ENCODE data around the gene ELMO1. TPM values are rescaled to one million over a fixed set of nuclear protein-coding genes. Genes with fewer than 3 reads are reported as not detected.
A peak's percentile ranks its signal among the peaks of the same experiment; 100 is the strongest.

The ELMO1 gene
- total RNA-seq, 1 experiment from 2014 or later: 1.1 TPM

GRCh38 chr7:37495574-37496184 lies 47.0 kb upstream of the ELMO1 start:
- Histone ChIP-seq H3K4me3 (replicated peaks in 1 of 2; ENCODE audit: low read depth in 1 of 2, low read length in 2 of 2) (no peak overlapping the region), H2AFZ (ENCODE audit: low read depth, low read length, poor library complexity, severe bottlenecking) (no peak overlapping the region), H4K20me1 (ENCODE audit: insufficient read depth) (no peaks in the 10 kb centered on the region), H3K4me2 (ENCODE audit: low read length) (no peak overlapping the region), H3K9me2 (ENCODE audit: insufficient read depth) (no peaks in the 10 kb centered on the region), H3K9me3 (ENCODE audit: control insufficient read depth in 1 of 2, insufficient read depth in 1 of 2, low read depth in 1 of 2, low read length in 2 of 2) (no peaks in the 10 kb centered on the region), H3K9ac (ENCODE audit: low read length) (no peak overlapping the region), H3K79me2 (ENCODE audit: insufficient read depth, low read length) (no peaks in the 10 kb centered on the region), H3K27me3 (ENCODE audit: insufficient read depth, low read length) (no peaks in the 10 kb centered on the region), H3K27ac (ENCODE audit: low read depth, low read length) (no peak overlapping the region), H3K36me3 (ENCODE audit: control insufficient read depth in 1 of 2, insufficient read depth in 2 of 2, low read length in 2 of 2) (no peaks in the 10 kb centered on the region), H3K4me1 (ENCODE audit: control insufficient read depth in 1 of 2, insufficient read depth in 2 of 2, low read length in 2 of 2) (no peaks in the 10 kb centered on the region)
- ChIA-PET RAD21 (ENCODE audit: low non-redundant PET in 1 of 2, low total read pairs in 2 of 2, uncharacterized antibody in 2 of 2, unreplicated experiment in 2 of 2) (no interaction called here), CTCF (interaction anchor here (0.6 to 1.9 kb wide), 7 partner anchors 9 to 272 kb away, joined by 3 to 8 read pairs (median 3); no protein-coding TSS in a partner anchor), POLR2A (no interaction called here)
- TF ChIP-seq FOSL1 (IDR thresholded peaks at IDR 0.05; ENCODE audit: low read depth) (no peak), ZFX (IDR thresholded peaks at IDR 0.05) (no peak), SIN3A (IDR thresholded peaks at IDR 0.05; ENCODE audit: low read depth) (no peak)
- TF ChIP-seq, protein P1, sequence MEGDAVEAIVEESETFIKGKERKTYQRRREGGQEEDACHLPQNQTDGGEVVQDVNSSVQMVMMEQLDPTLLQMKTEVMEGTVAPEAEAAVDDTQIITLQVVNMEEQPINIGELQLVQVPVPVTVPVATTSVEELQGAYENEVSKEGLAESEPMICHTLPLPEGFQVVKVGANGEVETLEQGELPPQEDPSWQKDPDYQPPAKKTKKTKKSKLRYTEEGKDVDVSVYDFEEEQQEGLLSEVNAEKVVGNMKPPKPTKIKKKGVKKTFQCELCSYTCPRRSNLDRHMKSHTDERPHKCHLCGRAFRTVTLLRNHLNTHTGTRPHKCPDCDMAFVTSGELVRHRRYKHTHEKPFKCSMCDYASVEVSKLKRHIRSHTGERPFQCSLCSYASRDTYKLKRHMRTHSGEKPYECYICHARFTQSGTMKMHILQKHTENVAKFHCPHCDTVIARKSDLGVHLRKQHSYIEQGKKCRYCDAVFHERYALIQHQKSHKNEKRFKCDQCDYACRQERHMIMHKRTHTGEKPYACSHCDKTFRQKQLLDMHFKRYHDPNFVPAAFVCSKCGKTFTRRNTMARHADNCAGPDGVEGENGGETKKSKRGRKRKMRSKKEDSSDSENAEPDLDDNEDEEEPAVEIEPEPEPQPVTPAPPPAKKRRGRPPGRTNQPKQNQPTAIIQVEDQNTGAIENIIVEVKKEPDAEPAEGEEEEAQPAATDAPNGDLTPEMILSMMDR (IDR thresholded peaks at IDR 0.05 in 2 of 3, conservative IDR thresholded peaks at IDR 0.05 in 1 of 3; ENCODE audit: borderline replicate concordance in 1 of 3, insufficient read depth in 1 of 3, low read depth in 2 of 3, low read length in 2 of 3): peak; percentile 18 to 61 (median 45); a peak in 4 of 6 replicates
- intact Hi-C loops (cut with micrococcal nuclease): loop anchor here (5.0 kb wide), 1 partner anchor 258 kb away; no protein-coding TSS in a partner anchor
- no TSS peak for BruUV-seq (replicated peaks)
- ATAC-seq: no peak
- DNase-seq (ENCODE audit: low read depth, low spot score): no peak

- POLR2A ChIA-PET: no interaction called here
- RAD21 ChIA-PET (ENCODE audit: low non-redundant PET in 1 of 2, low total read pairs in 2 of 2, uncharacterized antibody in 2 of 2, unreplicated experiment in 2 of 2): no interaction called here
- no peak for DNase-seq (ENCODE audit: low read depth, low spot score)
- H3K4me1 ChIP-seq (ENCODE audit: control insufficient read depth in 1 of 2, insufficient read depth in 2 of 2, low read length in 2 of 2): no peaks in the 10 kb centered on the region
- no peak overlapping the region for H3K4me3 ChIP-seq (replicated peaks in 1 of 2; ENCODE audit: low read depth in 1 of 2, low read length in 2 of 2)
- no peak overlapping the region for H3K27ac ChIP-seq (ENCODE audit: low read depth, low read length)
- H3K9ac ChIP-seq (ENCODE audit: low read length): no peak overlapping the region
- no peaks in the 10 kb centered on the region for H3K9me2 ChIP-seq (ENCODE audit: insufficient read depth)
- H3K36me3 ChIP-seq (ENCODE audit: control insufficient read depth in 1 of 2, insufficient read depth in 2 of 2, low read length in 2 of 2): no peaks in the 10 kb centered on the region
- H3K4me2 ChIP-seq (ENCODE audit: low read length): no peak overlapping the region
- no peaks in the 10 kb centered on the region for H3K79me2 ChIP-seq (ENCODE audit: insufficient read depth, low read length)
- BruUV-seq (replicated peaks): no TSS peak
- no peak for TF ChIP-seq POLR2AphosphoS5 (IDR thresholded peaks at IDR 0.05; ENCODE audit: low read depth, low read length)
- no peak for ATAC-seq
- no peak overlapping the region for H2AFZ ChIP-seq (ENCODE audit: low read depth, low read length, poor library complexity, severe bottlenecking)
- no peaks in the 10 kb centered on the region for H3K9me3 ChIP-seq (ENCODE audit: control insufficient read depth in 1 of 2, insufficient read depth in 1 of 2, low read depth in 1 of 2, low read length in 2 of 2)
- no peaks in the 10 kb centered on the region for H4K20me1 ChIP-seq (ENCODE audit: insufficient read depth)
- CTCF ChIA-PET: interaction anchor here (0.6 to 1.9 kb wide), 6 partner anchors 10 to 271 kb away, joined by 3 to 8 read pairs (median 4); no protein-coding TSS in a partner anchor
- H3K27me3 ChIP-seq (ENCODE audit: insufficient read depth, low read length): no peaks in the 10 kb centered on the region
- intact Hi-C loops (cut with micrococcal nuclease): loop anchor here (5.0 kb wide), 1 partner anchor 258 kb away; no protein-coding TSS in a partner anchor
Measured at GRCh38 chr7:37494926-37495325, 46.3 kb upstream of the ELMO1 start.
